ENCODE data around the gene ATXN2L. TPM values are rescaled to one million over a fixed set of nuclear protein-coding genes. Genes with fewer than 3 reads are reported as not detected.

The ATXN2L gene
- total and polyA plus RNA-seq, 2 of the 13 experiments (the other 11 are each of a cell fraction or from before 2014, with no cell fraction given) = 40.8 to 55.1 TPM

- no peak for TF ChIP-seq LRRFIP1 (CRISPR knock-in tag; conservative IDR thresholded peaks at IDR 0.05)
- TF ChIP-seq U2AF2 (IDR thresholded peaks at IDR 0.05; ENCODE audit: low read depth, low read length) = no peak
- TF ChIP-seq ETV6 (CRISPR knock-in tag; conservative IDR thresholded peaks at IDR 0.05) = peak; percentile 48; the same call in 1 of the 2 replicates
- TF ChIP-seq ZNF496 (CRISPR knock-in tag; IDR thresholded peaks at IDR 0.05; ENCODE audit: insufficient replicate concordance) = no peak
- 0 out of 2 replicates have a peak, but pooled peaks have one; percentile 46 for TF ChIP-seq RFXANK (CRISPR knock-in tag; IDR thresholded peaks at IDR 0.05)
- peak; percentile 65 for TF ChIP-seq YY1 (IDR thresholded peaks at IDR 0.05; ENCODE audit: insufficient read depth, insufficient replicate concordance, low read depth, low read length)
- TF ChIP-seq TMF1 (CRISPR knock-in tag; IDR thresholded peaks at IDR 0.05; ENCODE audit: low read depth) = 0 out of 2 replicates have a peak, but pooled peaks have one; percentile 44
- no peak for TF ChIP-seq AHDC1 (CRISPR knock-in tag; IDR thresholded peaks at IDR 0.05; ENCODE audit: borderline replicate concordance)
- TF ChIP-seq NBN (conservative IDR thresholded peaks at IDR 0.05) = 0 out of 2 replicates have a peak, but pooled peaks have one; percentile 63
- TF ChIP-seq IKZF1 (IDR thresholded peaks at IDR 0.05) = no peak
- peak; percentile 56 for TF ChIP-seq AGO2 (optimal IDR thresholded peaks at IDR 0.05; ENCODE audit: low read depth, low read length)
- TF ChIP-seq ATF2 (CRISPR knock-in tag; IDR thresholded peaks at IDR 0.05) = peak; percentile 64; the same call in 1 of the 2 replicates
- TF ChIP-seq NONO (IDR thresholded peaks at IDR 0.05) = no peak
- peak; percentile 92 for TF ChIP-seq NONO (CRISPR knock-in tag; conservative IDR thresholded peaks at IDR 0.05)
- TF ChIP-seq DNMT3B (CRISPR knock-in tag; conservative IDR thresholded peaks at IDR 0.05) = peak; percentile 93
- TF ChIP-seq ZBTB10 (CRISPR knock-in tag; IDR thresholded peaks at IDR 0.05; ENCODE audit: borderline replicate concordance) = no peak; the same call in 1 of the 2 replicates
These were observed 1.3 kb downstream of the ATXN2L start (continued) for GRCh38 chr16:28823873-28824716.
